Stomach smooth muscle (tissue), 2 donors: Measurements from ENCODE around the gene RRBP1.
"Not testable (repeated sequence)": the region's sequence is repeated elsewhere in the genome, so short reads cannot be mapped to it uniquely, and the experiment has no call there.

ENCODE experiments used
- H3K27ac ChIP-seq: one replicate; pipeline ENCODE4 v1.7.0; 2013; ENCODE audit warnings: mild to moderate bottlenecking, low read length, inconsistent platforms
- H3K27me3 ChIP-seq, 2 donors: one replicate each; pipeline ENCODE4 v1.7.0; 2013; ENCODE audit warnings: low read length in 2 of 2; ENCODE audit not compliant: insufficient read depth in 2 of 2, control insufficient read depth in 1 of 2
- H3K36me3 ChIP-seq, 2 donors: one replicate each; pipeline ENCODE4 v1.7.0; 2013; ENCODE audit warnings: low read length in 2 of 2; ENCODE audit not compliant: control insufficient read depth in 2 of 2, insufficient read depth in 2 of 2
- H3K4me1 ChIP-seq: one replicate; pipeline ENCODE4 v1.7.0; 2013; ENCODE audit warnings: low read length; ENCODE audit not compliant: control insufficient read depth, insufficient read depth
- H3K4me3 ChIP-seq, 2 donors: one replicate each; pipeline ENCODE4 v1.7.0; 2013; ENCODE audit warnings: low read length in 2 of 2
- H3K9ac ChIP-seq, 2 donors: one replicate each; pipeline ENCODE4 v1.7.0; 2013; ENCODE audit warnings: low read length in 2 of 2, mild to moderate bottlenecking in 1 of 2
- H3K9me3 ChIP-seq, 2 donors: one replicate each; pipeline ENCODE4 v1.7.0; 2013; ENCODE audit warnings: low read length in 2 of 2; ENCODE audit not compliant: control insufficient read depth in 2 of 2
- donor health status: healthy.
- donor health status: Pancreatic carcinoma.

Gene RRBP1

GRCh38 chr20:17661121-17661744 is 20.8 kb downstream of the RRBP1 start:
- Histone ChIP-seq H3K4me1 (peaks cover 7% of the 10 kb centered on the region), H3K4me3 (no peak overlapping the region), H3K9me3 (no peaks in the 10 kb centered on the region), H3K9ac (no peak overlapping the region), H3K27me3 (no peaks in the 10 kb centered on the region), H3K27ac (peak overlapping the region; percentile 11), H3K36me3 (peaks cover 12 to 15% of the 10 kb centered on the region in 2 donors)

GRCh38 chr20:17660667-17661066 is 21.4 kb downstream of the RRBP1 start:
- H3K27ac ChIP-seq, result peak overlapping the region; percentile 11
- no peaks in the 10 kb centered on the region for H3K27me3 ChIP-seq
- H3K4me3 ChIP-seq, result no peak overlapping the region
- H3K9ac ChIP-seq, result no peak overlapping the region
- peaks cover 12 to 15% of the 10 kb centered on the region in 2 donors for H3K36me3 ChIP-seq
- H3K4me1 ChIP-seq, result peaks cover 7% of the 10 kb centered on the region
- no peaks in the 10 kb centered on the region for H3K9me3 ChIP-seq

- H3K9me3 ChIP-seq, result no peaks in the 10 kb centered on the region
- H3K9ac ChIP-seq, result no peak overlapping the region
- H3K27me3 ChIP-seq, result no peaks in the 10 kb centered on the region
- peaks cover 12 to 15% of the 10 kb centered on the region in 2 donors for H3K36me3 ChIP-seq
- H3K27ac ChIP-seq, result no peak overlapping the region
- H3K4me1 ChIP-seq, result peaks cover 7% of the 10 kb centered on the region
- H3K4me3 ChIP-seq, result no peak overlapping the region
These were observed 22.2 kb downstream of the RRBP1 start for GRCh38 chr20:17659801-17660200.

DNA sequence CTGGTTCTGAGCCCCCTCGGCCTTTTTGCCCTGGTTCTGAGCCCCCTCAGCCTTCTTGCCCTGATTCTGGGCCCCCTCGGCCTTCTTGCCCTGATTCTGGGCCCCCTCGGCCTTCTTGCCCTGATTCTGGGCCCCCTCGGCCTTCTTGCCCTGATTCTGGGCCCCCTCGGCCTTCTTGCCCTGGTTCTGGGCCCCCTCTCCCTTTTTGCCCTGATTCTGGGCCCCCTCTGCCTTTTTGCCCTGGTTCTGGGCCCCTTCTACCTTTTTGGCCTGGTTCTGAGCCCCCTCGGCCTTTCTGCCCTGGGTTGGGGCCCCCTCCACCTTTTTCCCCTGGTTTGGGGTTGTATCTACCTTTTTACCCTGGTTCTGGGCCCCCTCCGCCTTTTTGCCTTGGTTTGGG is 22.7 kb downstream of the RRBP1 start:
- H3K9me3 ChIP-seq, H3K27ac ChIP-seq, H3K4me1 ChIP-seq, H3K4me3 ChIP-seq, H3K9ac ChIP-seq, H3K27me3 ChIP-seq: not testable (repeated sequence)
- peaks cover 12 to 15% of the 10 kb centered on the region in 2 donors for H3K36me3 ChIP-seq

DNA sequence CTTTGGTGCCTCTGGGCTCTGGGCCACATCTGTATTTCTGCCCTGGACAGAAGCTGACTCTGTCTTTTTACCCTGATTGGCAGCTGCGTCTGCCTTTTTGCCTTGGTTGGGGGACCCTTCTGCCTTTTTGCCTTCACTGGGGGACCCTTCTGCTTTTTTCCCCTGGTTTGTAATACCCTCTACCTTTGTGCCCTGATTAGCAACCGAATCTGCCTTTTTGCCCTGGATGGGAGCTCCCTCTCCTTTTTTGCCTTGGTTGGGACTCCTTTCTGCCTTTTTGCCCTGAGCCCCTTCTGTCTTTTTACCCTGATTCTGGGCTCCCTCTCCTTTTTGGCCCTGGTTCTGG is 23.4 kb downstream of the RRBP1 start:
- Histone ChIP-seq H3K9ac (no peak overlapping the region), H3K27me3 (no peaks in the 10 kb centered on the region), H3K4me3 (no peak overlapping the region), H3K4me1 (peaks cover 7% of the 10 kb centered on the region), H3K27ac (no peak overlapping the region), H3K9me3 (no peaks in the 10 kb centered on the region), H3K36me3 (peaks cover 12 to 15% of the 10 kb centered on the region in 2 donors)

- Histone ChIP-seq H3K4me1 (peaks cover 10% of the 10 kb centered on the region), H3K27me3 (no peaks in the 10 kb centered on the region), H3K27ac (no peak overlapping the region), H3K36me3 (peaks cover 12 to 15% of the 10 kb centered on the region in 2 donors), H3K9me3 (no peaks in the 10 kb centered on the region), H3K9ac (no peak overlapping the region), H3K4me3 (no peak overlapping the region)
These were observed 24.0 kb downstream of the RRBP1 start for GRCh38 chr20:17657898-17658647.

DNA sequence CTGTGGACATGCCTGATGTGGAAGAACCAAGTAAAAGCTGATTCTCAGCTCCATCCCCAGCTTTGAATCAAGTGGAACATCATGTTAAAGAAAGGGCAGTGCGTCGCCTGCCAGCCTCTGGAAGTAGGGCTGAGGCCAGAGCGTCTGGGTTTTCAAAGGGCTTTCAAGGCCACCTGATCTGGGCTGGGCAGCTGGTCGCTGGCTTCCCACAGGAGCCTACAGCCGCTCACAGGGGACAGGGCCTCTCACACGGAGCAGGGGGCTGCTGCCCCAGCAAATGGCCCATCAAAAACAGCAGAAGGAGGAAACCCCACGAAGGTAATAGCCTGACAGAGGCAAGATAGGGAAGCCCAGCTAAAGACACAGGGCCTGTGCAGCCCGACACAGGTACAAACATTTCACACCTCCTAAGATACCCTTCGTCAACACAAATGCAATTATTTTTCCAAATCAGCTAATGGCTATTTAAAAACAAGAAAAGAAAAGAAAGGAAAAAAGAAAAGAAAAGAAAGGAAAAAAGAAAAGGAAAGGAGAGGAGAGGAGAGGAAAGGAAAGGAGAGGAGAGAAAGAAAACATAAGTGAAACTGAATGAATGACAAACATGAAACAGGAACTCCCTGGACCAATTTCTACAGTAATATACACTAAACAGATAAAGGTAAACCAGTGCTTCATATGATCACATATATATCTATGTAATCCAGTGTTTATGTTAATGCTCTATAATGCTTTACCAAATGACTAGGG is 24.8 kb downstream of the RRBP1 start:
- no peaks in the 10 kb centered on the region for H3K27me3 ChIP-seq
- H3K27ac ChIP-seq, result no peak overlapping the region
- H3K4me3 ChIP-seq, result no peak overlapping the region
- H3K36me3 ChIP-seq, result peaks cover 12 to 15% of the 10 kb centered on the region in 2 donors
- peaks cover 10% of the 10 kb centered on the region for H3K4me1 ChIP-seq
- no peaks in the 10 kb centered on the region for H3K9me3 ChIP-seq
- H3K9ac ChIP-seq, result no peak overlapping the region

DNA sequence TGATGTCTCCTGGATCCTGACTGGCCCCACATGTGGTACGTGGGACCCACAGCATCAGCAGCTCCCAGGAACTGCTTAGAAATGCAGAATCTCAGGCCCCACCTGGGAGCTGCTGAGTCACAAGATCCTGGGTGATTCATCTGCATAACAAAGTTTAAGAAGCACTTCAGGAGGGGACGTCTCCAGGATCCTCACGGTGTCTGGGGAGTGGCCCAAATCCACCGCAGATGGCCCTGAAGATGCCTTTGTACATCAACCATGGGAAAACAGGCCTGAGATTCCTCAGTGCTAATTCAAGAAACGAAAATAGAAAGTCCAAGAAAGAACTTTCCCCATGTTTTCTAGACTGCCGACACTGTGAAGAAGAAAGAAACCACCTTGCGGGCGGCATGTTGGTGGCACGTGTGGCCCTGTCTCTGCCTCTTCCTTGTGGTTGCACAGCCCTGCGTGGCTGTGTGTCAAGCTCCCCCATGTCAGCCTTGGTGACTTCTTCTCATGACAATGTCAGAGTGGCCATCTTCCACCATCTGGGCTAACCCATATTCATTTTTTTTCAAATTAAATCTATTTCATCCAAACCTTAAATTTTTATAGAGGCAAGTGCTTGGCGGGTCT is 26.1 kb downstream of the RRBP1 start:
- Histone ChIP-seq H3K4me3 (no peak overlapping the region), H3K27ac (no peak overlapping the region), H3K4me1 (peaks cover 22% of the 10 kb centered on the region), H3K9ac (no peak overlapping the region), H3K36me3 (peaks cover 12 to 15% of the 10 kb centered on the region in 2 donors), H3K9me3 (no peaks in the 10 kb centered on the region), H3K27me3 (no peaks in the 10 kb centered on the region)

DNA sequence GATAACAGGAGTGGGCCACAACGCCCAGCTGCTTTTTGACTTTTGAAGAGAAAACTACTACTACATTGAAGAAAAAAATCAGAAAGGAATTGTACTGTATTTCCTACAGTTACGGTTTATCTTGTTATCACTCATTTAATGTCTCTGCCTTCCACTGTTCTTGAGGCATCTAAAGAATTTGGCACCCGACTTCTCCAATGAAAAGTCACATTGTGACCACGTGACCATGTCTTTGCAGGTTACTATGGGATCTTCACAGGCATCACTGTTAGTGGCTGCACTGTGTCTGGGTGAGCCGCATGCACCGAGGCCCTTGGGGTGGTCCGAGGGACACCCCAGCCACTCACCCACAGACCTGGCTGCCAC is 26.8 kb downstream of the RRBP1 start:
- Histone ChIP-seq H3K27me3 (no peaks in the 10 kb centered on the region), H3K4me1 (peaks cover 29% of the 10 kb centered on the region), H3K4me3 (no peak overlapping the region), H3K36me3 (peaks cover 11 to 15% of the 10 kb centered on the region in 2 donors), H3K9me3 (no peaks in the 10 kb centered on the region), H3K9ac (no peak overlapping the region), H3K27ac (no peak overlapping the region)

GRCh38 chr20:17654649-17655285 is 27.3 kb downstream of the RRBP1 start:
- Histone ChIP-seq H3K36me3 (peaks cover 9 to 11% of the 10 kb centered on the region in 2 donors), H3K4me1 (peaks cover 32% of the 10 kb centered on the region), H3K27me3 (no peaks in the 10 kb centered on the region), H3K9ac (no peak overlapping the region), H3K9me3 (no peaks in the 10 kb centered on the region), H3K27ac (no peak overlapping the region), H3K4me3 (no peak overlapping the region)
